HEK293 (cell line): ENCODE measurements around the gene ITGB2.

Experiments
- CTCF ChIP-seq: fragments of 450-650 bp; formaldehyde crosslinking; IDR thresholded peaks from 2 replicates; pipeline ENCODE4 v1.5.1; 2016; ENCODE audit warnings: missing biosample characterization, missing genetic modification characterization
- ELK4 ChIP-seq: IDR thresholded peaks from 2 replicates; pipeline ENCODE4 v1.6.1; 2011; ENCODE audit warnings: mild to moderate bottlenecking, low read depth, low read length, borderline replicate concordance
- MZF1 ChIP-seq: fragments of 450-650 bp; formaldehyde crosslinking; IDR thresholded peaks from 2 replicates; pipeline ENCODE4 v1.5.1; 2017; ENCODE audit warnings: missing biosample characterization, missing genetic modification characterization, borderline replicate concordance
- OSR2 ChIP-seq: fragments of 450-650 bp; formaldehyde crosslinking; IDR thresholded peaks from 2 replicates; pipeline ENCODE4 v1.5.1; 2016; ENCODE audit warnings: missing biosample characterization, missing genetic modification characterization
- ZBTB17 ChIP-seq: fragments of 450-650 bp; formaldehyde crosslinking; IDR thresholded peaks from 2 replicates; pipeline ENCODE4 v1.5.1; 2016; ENCODE audit warnings: missing biosample characterization, missing genetic modification characterization
- ZFP3 ChIP-seq: fragments of 450-650 bp; formaldehyde crosslinking; IDR thresholded peaks from 2 replicates; pipeline ENCODE4 v1.5.1; 2016; ENCODE audit warnings: low read depth, missing biosample characterization, missing genetic modification characterization
- ZIC2 ChIP-seq: fragments of 450-650 bp; formaldehyde crosslinking; IDR thresholded peaks from 2 replicates; pipeline ENCODE4 v1.5.1; 2016; ENCODE audit warnings: missing biosample characterization, missing genetic modification characterization
- ZNF248 ChIP-seq: fragments of 450-650 bp; formaldehyde crosslinking; IDR thresholded peaks from 2 replicates; pipeline ENCODE4 v1.5.1; 2017; ENCODE audit warnings: missing biosample characterization, missing genetic modification characterization
- ZNF37A ChIP-seq: fragments of 450-650 bp; IDR thresholded peaks from 2 replicates; pipeline ENCODE4 v1.5.1; 2018; ENCODE audit warnings: missing biosample characterization, missing genetic modification characterization
- ZNF561 ChIP-seq: fragments of 450-650 bp; IDR thresholded peaks from 2 replicates; pipeline ENCODE4 v1.5.1; 2018; ENCODE audit warnings: missing biosample characterization, missing genetic modification characterization, borderline replicate concordance
- ZNF658 ChIP-seq: fragments of 450-650 bp; formaldehyde crosslinking; IDR thresholded peaks from 2 replicates; pipeline ENCODE4; 2016; ENCODE audit warnings: missing biosample characterization, missing genetic modification characterization
- TF ChIP-seq, protein P1 (sequence below): fragments of 450-650 bp; formaldehyde crosslinking; IDR thresholded peaks from 2 replicates; pipeline ENCODE4 v1.5.1; 2016; ENCODE audit warnings: missing biosample characterization, missing genetic modification characterization, low read depth

DNA sequence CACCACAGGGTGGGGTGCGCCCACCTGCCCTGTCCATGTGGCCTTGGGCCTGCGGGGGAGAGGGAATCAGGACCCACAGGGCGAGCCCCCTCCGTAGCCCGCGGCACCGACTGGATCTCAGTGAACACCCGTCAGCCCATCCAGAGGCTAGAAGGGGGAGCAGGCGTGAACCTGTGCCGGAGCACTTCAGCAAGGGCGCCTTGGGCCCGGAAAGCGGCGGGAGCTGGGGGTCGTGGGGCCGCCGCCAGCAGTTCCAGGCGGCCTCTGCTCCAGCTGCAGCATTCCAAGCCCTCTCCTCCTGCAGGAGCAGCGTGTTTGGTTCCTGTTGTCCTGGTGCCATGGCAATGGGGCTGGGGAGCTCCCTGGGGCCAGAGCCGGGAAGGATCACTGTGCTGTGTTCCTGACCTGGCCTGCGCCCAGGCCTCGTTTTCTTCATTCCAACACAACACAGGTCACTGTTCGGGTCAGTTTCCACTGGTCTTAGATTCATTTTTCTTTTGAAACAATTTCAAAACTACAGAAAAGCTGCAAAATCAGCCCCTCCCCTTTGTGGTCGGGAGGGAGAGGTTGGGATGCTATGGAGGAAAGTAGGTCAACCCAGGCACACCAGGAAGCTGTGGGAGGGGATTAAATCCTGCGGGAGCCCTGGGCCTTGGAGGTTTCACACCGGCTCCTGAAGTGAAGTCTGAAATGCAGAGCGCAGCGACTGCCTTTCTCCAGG, 37.9 kb upstream of the ITGB2 start:
- TF ChIP-seq MZF1 (tag by site-specific recombination): no peak
- no peak for TF ChIP-seq ZIC2
- TF ChIP-seq ZBTB17: no peak
- TF ChIP-seq ZNF561 (tag by site-specific recombination): no peak
- no peak for TF ChIP-seq ELK4
- TF ChIP-seq ZNF248 (tag by site-specific recombination): no peak
- no peak for TF ChIP-seq OSR2 (tag by site-specific recombination)
- TF ChIP-seq, protein P1, sequence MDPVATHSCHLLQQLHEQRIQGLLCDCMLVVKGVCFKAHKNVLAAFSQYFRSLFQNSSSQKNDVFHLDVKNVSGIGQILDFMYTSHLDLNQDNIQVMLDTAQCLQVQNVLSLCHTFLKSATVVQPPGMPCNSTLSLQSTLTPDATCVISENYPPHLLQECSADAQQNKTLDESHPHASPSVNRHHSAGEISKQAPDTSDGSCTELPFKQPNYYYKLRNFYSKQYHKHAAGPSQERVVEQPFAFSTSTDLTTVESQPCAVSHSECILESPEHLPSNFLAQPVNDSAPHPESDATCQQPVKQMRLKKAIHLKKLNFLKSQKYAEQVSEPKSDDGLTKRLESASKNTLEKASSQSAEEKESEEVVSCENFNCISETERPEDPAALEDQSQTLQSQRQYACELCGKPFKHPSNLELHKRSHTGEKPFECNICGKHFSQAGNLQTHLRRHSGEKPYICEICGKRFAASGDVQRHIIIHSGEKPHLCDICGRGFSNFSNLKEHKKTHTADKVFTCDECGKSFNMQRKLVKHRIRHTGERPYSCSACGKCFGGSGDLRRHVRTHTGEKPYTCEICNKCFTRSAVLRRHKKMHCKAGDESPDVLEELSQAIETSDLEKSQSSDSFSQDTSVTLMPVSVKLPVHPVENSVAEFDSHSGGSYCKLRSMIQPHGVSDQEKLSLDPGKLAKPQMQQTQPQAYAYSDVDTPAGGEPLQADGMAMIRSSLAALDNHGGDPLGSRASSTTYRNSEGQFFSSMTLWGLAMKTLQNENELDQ: no peak
- TF ChIP-seq ZNF37A (tag by site-specific recombination): no peak
- TF ChIP-seq ZNF658 (tag by site-specific recombination): no peak
- no peak for TF ChIP-seq CTCF (tag by site-specific recombination)
- no peak for TF ChIP-seq ZFP3 (tag by site-specific recombination)
